ENCODE measurements around the gene HDAC1. TPM values are rescaled to one million over a fixed set of nuclear protein-coding genes. Genes with fewer than 3 reads are reported as not detected.
"Not testable (repeated sequence)": the region's sequence is repeated elsewhere in the genome, so short reads cannot be mapped to it uniquely, and the experiment has no call there.

The HDAC1 gene
- total RNA-seq, 2 experiments from 2014 or later: 111 to 120 TPM

DNA sequence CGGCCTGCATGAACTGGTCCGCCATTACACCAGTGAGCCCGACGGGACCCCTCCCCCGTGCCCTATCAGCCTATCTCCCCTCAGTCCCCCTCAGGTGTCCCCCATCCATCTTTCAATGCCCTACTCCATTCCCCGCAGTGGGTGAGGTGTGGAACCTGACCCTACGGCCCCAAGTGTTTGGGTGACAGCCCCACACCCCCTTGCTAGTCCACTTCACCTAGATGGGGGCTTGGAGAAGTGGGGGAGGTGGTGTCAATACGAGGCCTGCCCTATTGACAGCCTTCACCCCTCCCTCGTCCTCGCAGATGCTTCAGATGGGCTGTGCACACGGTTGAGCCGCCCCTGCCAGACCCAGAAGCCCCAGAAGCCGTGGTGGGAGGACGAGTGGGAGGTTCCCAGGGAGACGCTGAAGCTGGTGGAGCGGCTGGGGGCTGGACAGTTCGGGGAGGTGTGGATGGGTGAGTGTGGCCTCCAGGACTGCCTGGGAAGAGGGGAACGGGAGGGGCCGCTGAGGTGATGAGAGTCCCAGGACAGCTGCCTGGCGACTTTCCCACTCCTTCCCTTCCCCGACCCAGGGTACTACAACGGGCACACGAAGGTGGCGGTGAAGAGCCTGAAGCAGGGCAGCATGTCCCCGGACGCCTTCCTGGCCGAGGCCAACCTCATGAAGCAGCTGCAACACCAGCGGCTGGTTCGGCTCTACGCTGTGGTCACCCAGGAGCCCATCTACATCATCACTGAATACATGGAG is 15.7 kb upstream of the HDAC1 start:
- DNase-seq: no peak
- Mint-ChIP-seq H3K27me3 (ENCODE audit: low read depth) (no peaks in the 10 kb centered on the region), H3K36me3 (ENCODE audit: low read depth) (peaks cover 36% of the 10 kb centered on the region), H3K27ac (peak overlapping the region; percentile 51), H3K4me3 (no peak overlapping the region), H3K9me3 (no peaks in the 10 kb centered on the region), H3K4me1 (ENCODE audit: low read depth) (peaks cover 51% of the 10 kb centered on the region)
- CTCF ChIA-PET: interaction anchor here (0.6 kb wide), 1 partner anchor 142 kb away, joined by 3 read pairs; no protein-coding TSS in a partner anchor
- intact Hi-C loops (cut with micrococcal nuclease): no loop called here

DNA sequence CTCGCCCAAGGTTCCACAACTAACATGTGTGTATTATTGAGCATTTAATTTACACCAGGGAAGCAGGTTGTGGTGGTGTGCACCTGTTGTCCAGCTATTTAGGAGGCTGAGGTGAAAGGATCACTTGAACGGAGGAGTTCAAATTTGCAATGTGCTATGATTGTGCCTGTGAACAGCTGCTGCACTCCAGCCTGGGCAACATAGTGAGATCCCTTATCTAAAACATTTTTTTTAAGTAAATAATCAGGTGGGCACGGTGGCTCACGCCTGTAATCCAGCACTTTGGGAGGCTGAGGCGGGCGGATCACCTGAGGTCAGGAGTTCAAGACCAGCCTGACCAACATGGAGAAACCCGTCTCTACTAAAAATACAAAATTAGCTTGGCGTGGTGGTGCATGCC is 7.1 kb upstream of the HDAC1 start:
- H3K4me1 Mint-ChIP-seq (ENCODE audit: low read depth); H3K27me3 Mint-ChIP-seq (ENCODE audit: low read depth); DNase-seq; CTCF ChIA-PET; H3K4me3 Mint-ChIP-seq; intact Hi-C loops (cut with micrococcal nuclease); H3K27ac Mint-ChIP-seq; H3K9me3 Mint-ChIP-seq: not testable (repeated sequence)
- H3K36me3 Mint-ChIP-seq (ENCODE audit: low read depth): peaks cover 29% of the 10 kb centered on the region

DNA sequence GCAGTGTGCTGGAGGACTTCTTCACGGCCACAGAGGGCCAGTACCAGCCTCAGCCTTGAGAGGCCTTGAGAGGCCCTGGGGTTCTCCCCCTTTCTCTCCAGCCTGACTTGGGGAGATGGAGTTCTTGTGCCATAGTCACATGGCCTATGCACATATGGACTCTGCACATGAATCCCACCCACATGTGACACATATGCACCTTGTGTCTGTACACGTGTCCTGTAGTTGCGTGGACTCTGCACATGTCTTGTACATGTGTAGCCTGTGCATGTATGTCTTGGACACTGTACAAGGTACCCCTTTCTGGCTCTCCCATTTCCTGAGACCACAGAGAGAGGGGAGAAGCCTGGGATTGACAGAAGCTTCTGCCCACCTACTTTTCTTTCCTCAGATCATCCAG is 6.2 kb upstream of the HDAC1 start:
- no peaks in the 10 kb centered on the region for H3K9me3 Mint-ChIP-seq
- H3K27ac Mint-ChIP-seq: peak overlapping the region; percentile 4
- no peak for DNase-seq
- CTCF ChIA-PET: no interaction called here
- peaks cover 21% of the 10 kb centered on the region for H3K36me3 Mint-ChIP-seq (ENCODE audit: low read depth)
- no peaks in the 10 kb centered on the region for H3K27me3 Mint-ChIP-seq (ENCODE audit: low read depth)
- no peak overlapping the region for H3K4me3 Mint-ChIP-seq
- intact Hi-C loops (cut with micrococcal nuclease): no loop called here
- H3K4me1 Mint-ChIP-seq (ENCODE audit: low read depth): peaks cover 5% of the 10 kb centered on the region

DNA sequence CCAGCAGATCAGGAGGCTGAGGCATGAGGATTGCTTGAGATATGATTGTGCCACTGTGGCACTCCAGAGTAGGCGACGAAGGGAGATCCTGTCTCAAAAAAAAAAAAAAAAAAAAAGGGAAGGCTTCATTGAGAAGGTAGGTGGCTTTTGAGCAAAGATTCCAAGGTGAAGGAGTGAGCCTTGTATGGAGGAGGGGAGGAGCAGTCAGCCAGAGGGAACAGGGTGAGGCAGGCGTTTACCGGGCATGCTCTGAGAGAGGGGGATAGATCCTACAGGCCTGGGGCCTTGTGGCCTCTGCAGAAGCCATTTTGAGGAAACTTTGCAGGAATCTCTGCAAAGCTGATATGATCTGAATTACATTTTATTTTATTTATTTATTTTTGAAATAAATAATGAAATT is 5.1 kb upstream of the HDAC1 start:
- Mint-ChIP-seq H3K27ac (peak overlapping the region; percentile 17), H3K27me3 (ENCODE audit: low read depth) (no peaks in the 10 kb centered on the region), H3K4me3 (no peak overlapping the region), H3K4me1 (ENCODE audit: low read depth) (peaks cover 14% of the 10 kb centered on the region), H3K36me3 (ENCODE audit: low read depth) (peaks cover 18% of the 10 kb centered on the region), H3K9me3 (no peaks in the 10 kb centered on the region)
- intact Hi-C loops (cut with micrococcal nuclease): no loop called here
- CTCF ChIA-PET: interaction anchor here (2.1 kb wide), 1 partner anchor 71 kb away, joined by 11 read pairs; no protein-coding TSS in a partner anchor
- no peak for DNase-seq

GRCh38 chr1:32289256-32289655 is 2.6 kb upstream of the HDAC1 start:
- H3K36me3 Mint-ChIP-seq (ENCODE audit: low read depth): peaks cover 25% of the 10 kb centered on the region
- H3K27ac Mint-ChIP-seq: no peak overlapping the region
- no peaks in the 10 kb centered on the region for H3K9me3 Mint-ChIP-seq
- no peaks in the 10 kb centered on the region for H3K27me3 Mint-ChIP-seq (ENCODE audit: low read depth)
- CTCF ChIA-PET: interaction anchor here (0.6 to 2.2 kb wide), 3 partner anchors 20 to 50 kb away, joined by 3 to 9 read pairs (median 5); no protein-coding TSS in a partner anchor
- H3K4me3 Mint-ChIP-seq: no peak overlapping the region
- DNase-seq: no peak
- H3K4me1 Mint-ChIP-seq (ENCODE audit: low read depth): peaks cover 26% of the 10 kb centered on the region
- intact Hi-C loops (cut with micrococcal nuclease): no loop called here

- intact Hi-C loops (cut with micrococcal nuclease): loop anchor here (2.0 to 5.0 kb wide), 3 partner anchors 46 to 218 kb away; partner anchors contain the start of genes EIF3I, MARCKSL1, TMEM234 and TMEM39B
- Mint-ChIP-seq H3K4me1 (ENCODE audit: low read depth) (peaks cover 42% of the 10 kb centered on the region), H3K9me3 (no peaks in the 10 kb centered on the region), H3K36me3 (ENCODE audit: low read depth) (peaks cover 17% of the 10 kb centered on the region), H3K4me3 (peak overlapping the region; percentile 100), H3K27me3 (ENCODE audit: low read depth) (no peaks in the 10 kb centered on the region), H3K27ac (peak overlapping the region; percentile 98)
- CTCF ChIA-PET: interaction anchor here (0.9 to 2.4 kb wide), 5 partner anchors 37 to 81 kb away, joined by 3 to 18 read pairs (median 4); no protein-coding TSS in a partner anchor
- DNase-seq: no peak
These were observed 657 bp upstream of the HDAC1 start for GRCh38 chr1:32291145-32291707.

- intact Hi-C loops (cut with micrococcal nuclease); H3K9me3 Mint-ChIP-seq; H3K27me3 Mint-ChIP-seq (ENCODE audit: low read depth); DNase-seq; H3K27ac Mint-ChIP-seq; CTCF ChIA-PET; H3K4me3 Mint-ChIP-seq: not testable (repeated sequence)
- H3K36me3 Mint-ChIP-seq (ENCODE audit: low read depth): peaks cover 36% of the 10 kb centered on the region
- peaks cover 67% of the 10 kb centered on the region for H3K4me1 Mint-ChIP-seq (ENCODE audit: low read depth)
These were observed 6.3 kb downstream of the HDAC1 start for GRCh38 chr1:32298211-32298610.

- Mint-ChIP-seq H3K4me3 (no peak overlapping the region), H3K27me3 (ENCODE audit: low read depth) (no peaks in the 10 kb centered on the region), H3K36me3 (ENCODE audit: low read depth) (peaks cover 44% of the 10 kb centered on the region), H3K4me1 (ENCODE audit: low read depth) (peaks cover 63% of the 10 kb centered on the region), H3K27ac (no peak overlapping the region), H3K9me3 (no peaks in the 10 kb centered on the region)
- no peak for DNase-seq
- intact Hi-C loops (cut with micrococcal nuclease): no loop called here
- CTCF ChIA-PET: interaction anchor here (0.6 to 1.1 kb wide), 3 partner anchors 61 to 102 kb away, joined by 3 read pairs; no protein-coding TSS in a partner anchor
These were observed 7.4 kb downstream of the HDAC1 start for GRCh38 chr1:32299327-32299726.

DNA sequence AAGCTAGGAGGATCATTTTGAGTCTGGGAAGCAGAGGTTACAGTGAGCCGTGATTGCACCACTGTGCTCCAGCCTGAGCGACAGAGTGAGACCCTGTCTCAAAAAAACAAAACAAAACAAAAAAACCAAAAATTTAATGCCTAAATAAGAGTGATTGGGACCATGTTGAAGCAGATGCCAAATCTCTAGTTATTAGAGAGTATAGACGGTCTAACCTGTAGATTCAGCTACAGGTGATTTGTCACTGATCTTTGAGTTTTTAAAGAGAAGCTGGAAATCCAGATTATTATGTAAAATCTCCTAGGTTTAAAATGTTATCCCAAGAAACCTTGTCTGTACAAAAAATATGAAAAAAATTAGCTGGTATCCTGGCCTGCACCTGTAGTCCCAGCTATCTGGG is 11.5 kb downstream of the HDAC1 start:
- peaks cover 56% of the 10 kb centered on the region for H3K4me1 Mint-ChIP-seq (ENCODE audit: low read depth)
- H3K27ac Mint-ChIP-seq: no peak overlapping the region
- H3K9me3 Mint-ChIP-seq: no peaks in the 10 kb centered on the region
- H3K36me3 Mint-ChIP-seq (ENCODE audit: low read depth): peaks cover 47% of the 10 kb centered on the region
- no peaks in the 10 kb centered on the region for H3K27me3 Mint-ChIP-seq (ENCODE audit: low read depth)
- CTCF ChIA-PET: interaction anchor here (1.0 to 1.2 kb wide), 2 partner anchors 18 to 63 kb away, joined by 3 read pairs; no protein-coding TSS in a partner anchor
- intact Hi-C loops (cut with micrococcal nuclease): no loop called here
- no peak overlapping the region for H3K4me3 Mint-ChIP-seq
- no peak for DNase-seq

GRCh38 chr1:32303997-32304622 is 12.2 kb downstream of the HDAC1 start:
- CTCF ChIA-PET: interaction anchor here (1.0 to 1.2 kb wide), 3 partner anchors 18 to 88 kb away, joined by 3 read pairs; no protein-coding TSS in a partner anchor
- no peak for DNase-seq
- H3K27me3 Mint-ChIP-seq (ENCODE audit: low read depth): no peaks in the 10 kb centered on the region
- H3K4me1 Mint-ChIP-seq (ENCODE audit: low read depth): peaks cover 58% of the 10 kb centered on the region
- no peak overlapping the region for H3K27ac Mint-ChIP-seq
- H3K36me3 Mint-ChIP-seq (ENCODE audit: low read depth): peaks cover 47% of the 10 kb centered on the region
- intact Hi-C loops (cut with micrococcal nuclease): no loop called here
- H3K4me3 Mint-ChIP-seq: no peak overlapping the region
- no peaks in the 10 kb centered on the region for H3K9me3 Mint-ChIP-seq

GRCh38 chr1:32305310-32305709 is 13.4 kb downstream of the HDAC1 start:
- no peak for DNase-seq
- intact Hi-C loops (cut with micrococcal nuclease): no loop called here
- Mint-ChIP-seq H3K27ac (no peak overlapping the region), H3K9me3 (no peaks in the 10 kb centered on the region), H3K4me1 (ENCODE audit: low read depth) (peaks cover 59% of the 10 kb centered on the region), H3K36me3 (ENCODE audit: low read depth) (peaks cover 49% of the 10 kb centered on the region), H3K4me3 (no peak overlapping the region), H3K27me3 (ENCODE audit: low read depth) (no peaks in the 10 kb centered on the region)
- CTCF ChIA-PET: no interaction called here

- intact Hi-C loops (cut with micrococcal nuclease): no loop called here
- DNase-seq: no peak
- Mint-ChIP-seq H3K4me1 (ENCODE audit: low read depth) (peaks cover 62% of the 10 kb centered on the region), H3K4me3 (no peak overlapping the region), H3K27ac (peak overlapping the region; percentile 24), H3K9me3 (no peaks in the 10 kb centered on the region), H3K27me3 (ENCODE audit: low read depth) (no peaks in the 10 kb centered on the region), H3K36me3 (ENCODE audit: low read depth) (peaks cover 39% of the 10 kb centered on the region)
- CTCF ChIA-PET: interaction anchor here (0.7 to 1.8 kb wide), 4 partner anchors 9 to 342 kb away, joined by 3 to 5 read pairs (median 4); no protein-coding TSS in a partner anchor
These were observed 15.4 kb downstream of the HDAC1 start for GRCh38 chr1:32307324-32307723.
